ENCODE measurements around the gene PDSS1. TPM values are rescaled to one million over a fixed set of nuclear protein-coding genes. Genes with fewer than 3 reads are reported as not detected.

PDSS1 gene
- total and polyA plus RNA-seq, 2 of the 13 experiments (the other 11 are each of a cell fraction or from before 2014, with no cell fraction given): 18.7 to 19.3 TPM

DNA sequence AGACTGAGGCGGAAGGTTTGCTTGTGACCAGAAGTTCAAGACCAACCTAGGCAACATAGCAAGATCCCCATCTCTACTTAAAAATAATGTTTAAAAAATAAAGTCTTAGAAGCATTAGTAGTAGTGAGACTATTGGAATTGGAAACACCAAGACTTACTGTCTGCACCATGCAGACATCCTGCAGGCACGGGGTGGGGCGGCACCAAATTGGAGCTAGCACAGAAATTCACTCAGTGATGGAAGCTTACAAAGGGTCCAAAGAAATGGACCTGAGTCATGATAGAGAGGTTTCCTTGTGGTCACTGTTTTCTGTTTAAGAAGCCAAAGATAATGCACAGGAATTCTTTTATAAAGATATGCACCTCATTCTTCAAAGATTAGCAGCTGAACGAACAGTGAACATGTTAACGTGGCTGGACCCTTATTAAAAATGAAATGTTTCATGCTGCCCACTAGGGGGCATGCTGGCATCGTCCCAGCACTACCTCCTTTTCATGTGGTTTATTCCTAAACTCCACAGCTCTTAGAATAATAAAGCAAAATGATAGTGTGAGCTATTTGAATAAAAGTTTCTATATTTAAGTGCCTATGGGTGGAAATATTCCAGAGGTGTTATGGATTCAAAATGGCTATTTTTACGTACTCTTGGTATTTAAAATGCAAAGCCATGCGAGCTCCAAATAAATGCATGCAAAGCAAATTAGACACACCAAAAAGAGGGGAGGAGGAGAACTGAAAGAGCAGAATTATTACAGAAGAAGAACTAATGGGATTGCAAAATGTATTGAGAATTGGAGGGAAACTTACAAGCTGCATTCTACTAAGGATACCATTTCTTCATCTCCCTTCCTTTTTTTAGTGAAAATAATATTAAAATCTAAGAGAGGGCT is 28.6 kb downstream of the PDSS1 start:
- H3K27ac ChIP-seq (ENCODE audit: extremely low read length, insufficient read depth, low read length): no peak overlapping the region
- FAIRE-seq: no peak
- H4K20me1 ChIP-seq (ENCODE audit: insufficient read depth, low read length): no peaks in the 10 kb centered on the region
- no peak overlapping the region for H3K9ac ChIP-seq (ENCODE audit: insufficient read depth, low read depth, low read length)
- H3K4me1 ChIP-seq (ENCODE audit: insufficient read depth, low read length): no peaks in the 10 kb centered on the region
- POLR2A ChIA-PET: interaction anchor here (0.8 to 1.2 kb wide), 3 partner anchors 9 to 145 kb away, joined by 3 to 5 read pairs (median 3); partner anchors contain the start of gene ABI1
- H2AFZ ChIP-seq (ENCODE audit: low read length): no peak overlapping the region
- no peaks in the 10 kb centered on the region for H3K79me2 ChIP-seq (ENCODE audit: insufficient read depth, low read length)
- CTCF ChIA-PET (ENCODE audit: low intra/inter-chr PET ratio, low total read pairs): interaction anchor here (1.2 to 2.2 kb wide), 3 partner anchors 135 to 157 kb away, joined by 4 to 20 read pairs (median 4); partner anchors contain the start of gene ABI1
- peaks cover 13 to 54% of the 10 kb centered on the region in 2 experiments; a peak in 4 of 5 replicates for H3K36me3 ChIP-seq (replicated peaks in 1 of 2; ENCODE audit: control insufficient read depth in 1 of 2, insufficient read depth in 2 of 2, low read length in 2 of 2)
- no peak overlapping the region for H3K4me3 ChIP-seq (replicated peaks in 1 of 3; ENCODE audit: insufficient read depth in 1 of 3, low read depth in 2 of 3, low read length in 3 of 3)
- H3K9me3 ChIP-seq (ENCODE audit: low read length): no peaks in the 10 kb centered on the region
- no TSS peak for BruUV-seq (replicated peaks)
- intact Hi-C loops (cut with micrococcal nuclease; ENCODE audit: unreplicated experiment) (loop anchor here (1.0 to 5.0 kb wide), 3 partner anchors 133 to 389 kb away; no protein-coding TSS in a partner anchor), in situ Hi-C loops (cut with HindIII; ENCODE audit: extremely low pct_ligation_motif_present, low pct_unique_long_range_greater_than_20kb) (loop anchor here (5.0 kb wide), 1 partner anchor 151 kb away; no protein-coding TSS in a partner anchor)
- TF ChIP-seq GATAD2A (CRISPR knock-in tag; IDR thresholded peaks at IDR 0.05): 0 out of 2 replicates have a peak, but pooled peaks have one; percentile 26
- peak; percentile 43; the same call in 1 of the 2 replicates for TF ChIP-seq THAP11 (CRISPR knock-in tag; IDR thresholded peaks at IDR 0.05)
- TF ChIP-seq ZNF235 (CRISPR knock-in tag; IDR thresholded peaks at IDR 0.05; ENCODE audit: borderline replicate concordance): no peak
- no peak for TF ChIP-seq NCOR1 (IDR thresholded peaks at IDR 0.05; ENCODE audit: borderline replicate concordance, low read length)
- peak; percentile 76 for TF ChIP-seq RAD21 (CRISPR knock-in tag; IDR thresholded peaks at IDR 0.05)
- TF ChIP-seq, protein P1, sequence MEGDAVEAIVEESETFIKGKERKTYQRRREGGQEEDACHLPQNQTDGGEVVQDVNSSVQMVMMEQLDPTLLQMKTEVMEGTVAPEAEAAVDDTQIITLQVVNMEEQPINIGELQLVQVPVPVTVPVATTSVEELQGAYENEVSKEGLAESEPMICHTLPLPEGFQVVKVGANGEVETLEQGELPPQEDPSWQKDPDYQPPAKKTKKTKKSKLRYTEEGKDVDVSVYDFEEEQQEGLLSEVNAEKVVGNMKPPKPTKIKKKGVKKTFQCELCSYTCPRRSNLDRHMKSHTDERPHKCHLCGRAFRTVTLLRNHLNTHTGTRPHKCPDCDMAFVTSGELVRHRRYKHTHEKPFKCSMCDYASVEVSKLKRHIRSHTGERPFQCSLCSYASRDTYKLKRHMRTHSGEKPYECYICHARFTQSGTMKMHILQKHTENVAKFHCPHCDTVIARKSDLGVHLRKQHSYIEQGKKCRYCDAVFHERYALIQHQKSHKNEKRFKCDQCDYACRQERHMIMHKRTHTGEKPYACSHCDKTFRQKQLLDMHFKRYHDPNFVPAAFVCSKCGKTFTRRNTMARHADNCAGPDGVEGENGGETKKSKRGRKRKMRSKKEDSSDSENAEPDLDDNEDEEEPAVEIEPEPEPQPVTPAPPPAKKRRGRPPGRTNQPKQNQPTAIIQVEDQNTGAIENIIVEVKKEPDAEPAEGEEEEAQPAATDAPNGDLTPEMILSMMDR (CRISPR knock-in tag; IDR thresholded peaks at IDR 0.05): peak; percentile 83
- peak; percentile 93 for TF ChIP-seq SMC3 (IDR thresholded peaks at IDR 0.05; ENCODE audit: low read length)
- TF ChIP-seq STAG1 (CRISPR knock-in tag; IDR thresholded peaks at IDR 0.05): peak; percentile 89
- 0 out of 2 replicates have a peak, but pooled peaks have one; percentile 35 for TF ChIP-seq ZKSCAN8 (CRISPR knock-in tag; IDR thresholded peaks at IDR 0.05; ENCODE audit: borderline replicate concordance)
- no peaks in the 10 kb centered on the region for H3K27me3 ChIP-seq (ENCODE audit: control insufficient read depth in 1 of 2, insufficient read depth in 2 of 2, low read length in 2 of 2)
- 69% methylated on average over 8 of the region's 8 CpGs for WGBS (ENCODE audit: low lambda C conversion rate)
- peak; percentile 27 for DNase-seq (ENCODE audit: low spot score)
- no peak overlapping the region for H3K4me2 ChIP-seq (ENCODE audit: low read depth, low read length)
- ATAC-seq: peak; percentile 77

All from HepG2 (cell line).